WTC11 (cell line): Measurements from ENCODE around the gene HMCN1. TPM values are rescaled to one million over a fixed set of nuclear protein-coding genes. Genes with fewer than 3 reads are reported as not detected.

Experiments used
- ATAC-seq: fragments of 200-7000 bp; cut with Tn5 transposase; 2 replicates; pipeline ENCODE4 v1.10.0; 2021; ENCODE audit warnings: mild to moderate bottlenecking, moderate library complexity
- CTCF ChIA-PET: fragments of 300-600 bp; sonication (Branson Sonifier 250); formaldehyde crosslinking; loops from one replicate; lab custom pipeline; 2021; ENCODE audit warnings: antibody characterized with exemption; lab: Charles Lee
- POLR2A ChIA-PET: fragments of 350-600 bp; sonication (Branson Sonifier 250); formaldehyde crosslinking; loops from one replicate; lab custom pipeline; 2021; ENCODE audit warnings: antibody characterized with exemption; lab: Charles Lee
- DNase-seq: peaks from one replicate; pipeline ENCODE4 v3.0.0; 2021; ENCODE audit warnings: low spot score
- H3K27ac Mint-ChIP-seq: 2 replicates; pipeline ENCODE4 v1.8.0; 2021; ENCODE audit warnings: mixed read lengths
- H3K27me3 Mint-ChIP-seq: 2 replicates; pipeline ENCODE4 v1.8.0; 2021; ENCODE audit warnings: low read depth, mild to moderate bottlenecking, moderate library complexity, mixed read lengths
- H3K36me3 Mint-ChIP-seq: 2 replicates; pipeline ENCODE4 v1.8.0; 2021; ENCODE audit warnings: mixed read lengths
- H3K4me1 Mint-ChIP-seq: 2 replicates; pipeline ENCODE4 v1.8.0; 2022; ENCODE audit warnings: mixed read lengths
- H3K4me3 Mint-ChIP-seq: 2 replicates; pipeline ENCODE4 v1.8.0; 2021; ENCODE audit warnings: mild to moderate bottlenecking, moderate library complexity, mixed read lengths
- H3K9me3 Mint-ChIP-seq: 2 replicates; pipeline ENCODE4 v1.8.0; 2021; ENCODE audit warnings: mixed read lengths
- CREB1 ChIP-seq: sonication (generic); formaldehyde crosslinking; IDR thresholded peaks from 2 replicates; pipeline ENCODE4 v1.8.0; 2023; ENCODE audit warnings: mild to moderate bottlenecking, missing genetic modification reagents
- ESRRA ChIP-seq: sonication (generic); formaldehyde crosslinking; IDR thresholded peaks from 2 replicates; pipeline ENCODE4 v1.8.1; 2022; ENCODE audit warnings: mild to moderate bottlenecking, missing genetic modification reagents, borderline replicate concordance
- ETV6 ChIP-seq: sonication (generic); formaldehyde crosslinking; IDR thresholded peaks from 2 replicates; pipeline ENCODE4 v1.8.1; 2022; ENCODE audit warnings: mild to moderate bottlenecking, missing genetic modification reagents
- FOXK1 ChIP-seq: sonication (generic); formaldehyde crosslinking; IDR thresholded peaks from 2 replicates; pipeline ENCODE4 v1.8.0; 2022; ENCODE audit warnings: mild to moderate bottlenecking, moderate library complexity, missing genetic modification reagents
- GABPB1 ChIP-seq: sonication (generic); formaldehyde crosslinking; IDR thresholded peaks from 2 replicates; pipeline ENCODE4 v1.8.1; 2023; ENCODE audit warnings: mild to moderate bottlenecking, missing genetic modification reagents
- GRHL2 ChIP-seq: fragments of 250-450 bp; sonication (Bioruptor Pico); IDR thresholded peaks from 2 replicates; pipeline ENCODE4 v1.8.0; 2022; ENCODE audit warnings: mild to moderate bottlenecking, moderate library complexity; ENCODE audit not compliant: insufficient replicate concordance, severe bottlenecking
- JAZF1 ChIP-seq: fragments of 250-450 bp; sonication (Bioruptor Pico); IDR thresholded peaks from 2 replicates; pipeline ENCODE4 v1.9.0; 2021; ENCODE audit warnings: moderate library complexity, mild to moderate bottlenecking, inconsistent platforms
- NFE2L1 ChIP-seq: sonication (generic); formaldehyde crosslinking; IDR thresholded peaks from 2 replicates; pipeline ENCODE4 v1.8.1; 2023; ENCODE audit warnings: missing genetic modification reagents
- NFYB ChIP-seq: sonication (generic); formaldehyde crosslinking; conservative IDR thresholded peaks from 2 replicates; pipeline ENCODE4 v1.8.0; 2022; ENCODE audit warnings: low read depth, missing genetic modification reagents
- OVOL2 ChIP-seq: fragments of 250-450 bp; sonication (Bioruptor Pico); IDR thresholded peaks from 2 replicates; pipeline ENCODE4 v1.9.0; 2021; ENCODE audit warnings: mild to moderate bottlenecking, borderline replicate concordance
- PRRX2 ChIP-seq: fragments of 250-450 bp; sonication (Bioruptor Pico); IDR thresholded peaks from 2 replicates; pipeline ENCODE4 v1.8.0; 2021; ENCODE audit warnings: mild to moderate bottlenecking
- ZBTB21 ChIP-seq: sonication (generic); formaldehyde crosslinking; IDR thresholded peaks from 2 replicates; pipeline ENCODE4 v1.8.1; 2023; ENCODE audit warnings: mild to moderate bottlenecking, missing genetic modification reagents, borderline replicate concordance
- ZNF121 ChIP-seq: sonication (generic); formaldehyde crosslinking; IDR thresholded peaks from 2 replicates; pipeline ENCODE4 v1.8.0; 2023; ENCODE audit warnings: missing genetic modification reagents
- total RNA-seq: library from RNA; stranded (reverse); gene quantifications from 3 replicates; pipeline ENCODE4 v1.2.3, GENCODE V29; 2021
- TF ChIP-seq, protein P1 (sequence below): sonication (generic); formaldehyde crosslinking; conservative IDR thresholded peaks from 2 replicates; pipeline ENCODE4 v1.8.1; 2022; ENCODE audit warnings: mild to moderate bottlenecking, missing genetic modification reagents
- TF ChIP-seq, protein P2 (sequence below): sonication (generic); formaldehyde crosslinking; IDR thresholded peaks from 2 replicates; pipeline ENCODE4 v1.8.0; 2022; ENCODE audit warnings: mild to moderate bottlenecking, missing genetic modification reagents
- TF ChIP-seq, protein P3 (sequence below): fragments of 250-450 bp; sonication (Bioruptor Pico); IDR thresholded peaks from 2 replicates; pipeline ENCODE4 v1.9.0; 2021; ENCODE audit warnings: moderate library complexity, mild to moderate bottlenecking, inconsistent platforms, borderline replicate concordance
- TF ChIP-seq, protein P4 (sequence below): sonication (generic); formaldehyde crosslinking; IDR thresholded peaks from 2 replicates; pipeline ENCODE4 v1.8.0; 2023; ENCODE audit warnings: mild to moderate bottlenecking, missing genetic modification reagents
- TF ChIP-seq, protein P5 (sequence below): sonication (generic); formaldehyde crosslinking; IDR thresholded peaks from 2 replicates; pipeline ENCODE4 v1.8.0; 2023; ENCODE audit warnings: missing genetic modification reagents
- TF ChIP-seq, protein P6 (sequence below): fragments of 250-450 bp; sonication (Bioruptor Pico); IDR thresholded peaks from 2 replicates; pipeline ENCODE4 v1.9.0; 2021; ENCODE audit warnings: mild to moderate bottlenecking
- TF ChIP-seq, protein P7 (sequence below): fragments of 250-450 bp; sonication (Bioruptor Pico); IDR thresholded peaks from 2 replicates; pipeline ENCODE4 v2.1.2; 2022; ENCODE audit warnings: mild to moderate bottlenecking, moderate library complexity

HMCN1 gene
- total RNA-seq, 1 experiment from 2014 or later = 5.6 TPM

DNA sequence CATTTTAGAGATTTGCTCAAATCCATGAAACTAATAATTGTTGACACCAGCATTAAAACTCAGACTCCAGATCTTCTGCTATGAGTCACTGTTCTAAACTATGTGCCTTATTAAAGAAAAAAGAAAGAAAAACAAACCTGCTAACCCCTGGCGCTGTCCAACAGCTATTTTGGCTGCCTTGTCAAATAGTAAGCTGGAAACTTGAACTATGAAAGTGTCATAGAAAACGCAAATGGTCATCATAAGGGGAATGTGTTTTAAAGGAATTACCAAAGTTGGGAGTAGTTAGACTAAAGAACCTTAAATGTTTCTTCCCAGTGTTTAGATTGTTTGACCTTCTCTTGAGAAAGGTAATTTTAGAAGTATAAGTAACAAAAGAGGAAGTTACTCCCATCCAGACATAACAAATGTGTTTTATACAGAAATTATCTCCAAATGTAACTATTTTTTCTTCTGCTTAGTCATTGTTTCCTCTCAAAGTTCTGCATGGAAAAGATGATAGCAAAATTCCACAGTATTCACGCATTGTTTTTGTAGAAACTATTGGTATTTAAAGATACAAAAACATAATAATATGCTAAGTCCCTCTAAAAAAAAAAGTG, 368.5 kb downstream of the HMCN1 start (continued):
- TF ChIP-seq, protein P1, sequence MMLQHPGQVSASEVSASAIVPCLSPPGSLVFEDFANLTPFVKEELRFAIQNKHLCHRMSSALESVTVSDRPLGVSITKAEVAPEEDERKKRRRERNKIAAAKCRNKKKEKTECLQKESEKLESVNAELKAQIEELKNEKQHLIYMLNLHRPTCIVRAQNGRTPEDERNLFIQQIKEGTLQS (CRISPR knock-in tag) = no peak
- TF ChIP-seq PRRX2 (CRISPR knock-in tag) = no peak

DNA sequence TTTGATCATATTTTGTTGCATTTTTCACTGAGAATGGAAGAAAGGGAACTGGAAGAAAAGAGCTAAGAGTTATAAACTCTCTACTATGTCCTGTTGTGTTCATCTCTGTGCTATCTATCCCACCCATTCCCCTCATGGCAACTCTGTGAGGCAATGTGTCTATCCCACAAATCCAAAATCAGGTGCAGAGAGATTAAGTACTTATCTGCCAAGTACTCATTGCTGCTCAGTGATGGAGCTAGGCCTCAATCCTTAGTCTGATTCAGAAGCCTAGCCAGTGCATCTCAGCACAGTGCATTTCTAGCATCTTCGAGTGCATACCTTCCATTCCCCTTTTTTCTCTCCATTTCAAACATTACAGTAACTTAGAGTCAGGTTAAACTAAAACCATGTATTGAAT, 370.3 kb downstream of the HMCN1 start:
- no peak for ATAC-seq
- ChIA-PET POLR2A (no interaction called here), CTCF (no interaction called here)
- Mint-ChIP-seq H3K4me1 (no peaks in the 10 kb centered on the region), H3K4me3 (no peak overlapping the region), H3K27ac (no peak overlapping the region), H3K27me3 (no peaks in the 10 kb centered on the region), H3K9me3 (no peaks in the 10 kb centered on the region), H3K36me3 (no peaks in the 10 kb centered on the region)
- TF ChIP-seq CREB1 (CRISPR knock-in tag) (no peak), ESRRA (CRISPR knock-in tag) (no peak), FOXK1 (no peak), ZNF121 (CRISPR knock-in tag) (no peak), OVOL2 (CRISPR knock-in tag) (no peak), JAZF1 (CRISPR knock-in tag) (no peak), ZBTB21 (CRISPR knock-in tag) (no peak), NFYB (CRISPR knock-in tag) (no peak), NFE2L1 (CRISPR knock-in tag) (no peak), ETV6 (CRISPR knock-in tag) (no peak), GABPB1 (CRISPR knock-in tag) (no peak), GRHL2 (CRISPR knock-in tag) (no peak), PRRX2 (CRISPR knock-in tag) (no peak)
- TF ChIP-seq, protein P2, sequence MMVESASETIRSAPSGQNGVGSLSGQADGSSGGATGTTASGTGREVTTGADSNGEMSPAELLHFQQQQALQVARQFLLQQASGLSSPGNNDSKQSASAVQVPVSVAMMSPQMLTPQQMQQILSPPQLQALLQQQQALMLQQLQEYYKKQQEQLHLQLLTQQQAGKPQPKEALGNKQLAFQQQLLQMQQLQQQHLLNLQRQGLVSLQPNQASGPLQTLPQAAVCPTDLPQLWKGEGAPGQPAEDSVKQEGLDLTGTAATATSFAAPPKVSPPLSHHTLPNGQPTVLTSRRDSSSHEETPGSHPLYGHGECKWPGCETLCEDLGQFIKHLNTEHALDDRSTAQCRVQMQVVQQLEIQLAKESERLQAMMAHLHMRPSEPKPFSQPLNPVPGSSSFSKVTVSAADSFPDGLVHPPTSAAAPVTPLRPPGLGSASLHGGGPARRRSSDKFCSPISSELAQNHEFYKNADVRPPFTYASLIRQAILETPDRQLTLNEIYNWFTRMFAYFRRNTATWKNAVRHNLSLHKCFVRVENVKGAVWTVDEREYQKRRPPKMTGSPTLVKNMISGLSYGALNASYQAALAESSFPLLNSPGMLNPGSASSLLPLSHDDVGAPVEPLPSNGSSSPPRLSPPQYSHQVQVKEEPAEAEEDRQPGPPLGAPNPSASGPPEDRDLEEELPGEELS = no peak
- TF ChIP-seq, protein P3, sequence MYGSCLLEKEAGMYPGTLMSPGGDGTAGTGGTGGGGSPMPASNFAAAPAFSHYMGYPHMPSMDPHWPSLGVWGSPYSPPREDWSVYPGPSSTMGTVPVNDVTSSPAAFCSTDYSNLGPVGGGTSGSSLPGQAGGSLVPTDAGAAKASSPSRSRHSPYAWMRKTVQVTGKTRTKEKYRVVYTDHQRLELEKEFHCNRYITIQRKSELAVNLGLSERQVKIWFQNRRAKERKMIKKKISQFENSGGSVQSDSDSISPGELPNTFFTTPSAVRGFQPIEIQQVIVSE (CRISPR knock-in tag) = no peak
- TF ChIP-seq, protein P4, sequence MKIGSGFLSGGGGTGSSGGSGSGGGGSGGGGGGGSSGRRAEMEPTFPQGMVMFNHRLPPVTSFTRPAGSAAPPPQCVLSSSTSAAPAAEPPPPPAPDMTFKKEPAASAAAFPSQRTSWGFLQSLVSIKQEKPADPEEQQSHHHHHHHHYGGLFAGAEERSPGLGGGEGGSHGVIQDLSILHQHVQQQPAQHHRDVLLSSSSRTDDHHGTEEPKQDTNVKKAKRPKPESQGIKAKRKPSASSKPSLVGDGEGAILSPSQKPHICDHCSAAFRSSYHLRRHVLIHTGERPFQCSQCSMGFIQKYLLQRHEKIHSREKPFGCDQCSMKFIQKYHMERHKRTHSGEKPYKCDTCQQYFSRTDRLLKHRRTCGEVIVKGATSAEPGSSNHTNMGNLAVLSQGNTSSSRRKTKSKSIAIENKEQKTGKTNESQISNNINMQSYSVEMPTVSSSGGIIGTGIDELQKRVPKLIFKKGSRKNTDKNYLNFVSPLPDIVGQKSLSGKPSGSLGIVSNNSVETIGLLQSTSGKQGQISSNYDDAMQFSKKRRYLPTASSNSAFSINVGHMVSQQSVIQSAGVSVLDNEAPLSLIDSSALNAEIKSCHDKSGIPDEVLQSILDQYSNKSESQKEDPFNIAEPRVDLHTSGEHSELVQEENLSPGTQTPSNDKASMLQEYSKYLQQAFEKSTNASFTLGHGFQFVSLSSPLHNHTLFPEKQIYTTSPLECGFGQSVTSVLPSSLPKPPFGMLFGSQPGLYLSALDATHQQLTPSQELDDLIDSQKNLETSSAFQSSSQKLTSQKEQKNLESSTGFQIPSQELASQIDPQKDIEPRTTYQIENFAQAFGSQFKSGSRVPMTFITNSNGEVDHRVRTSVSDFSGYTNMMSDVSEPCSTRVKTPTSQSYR = no peak
- TF ChIP-seq, protein P5, sequence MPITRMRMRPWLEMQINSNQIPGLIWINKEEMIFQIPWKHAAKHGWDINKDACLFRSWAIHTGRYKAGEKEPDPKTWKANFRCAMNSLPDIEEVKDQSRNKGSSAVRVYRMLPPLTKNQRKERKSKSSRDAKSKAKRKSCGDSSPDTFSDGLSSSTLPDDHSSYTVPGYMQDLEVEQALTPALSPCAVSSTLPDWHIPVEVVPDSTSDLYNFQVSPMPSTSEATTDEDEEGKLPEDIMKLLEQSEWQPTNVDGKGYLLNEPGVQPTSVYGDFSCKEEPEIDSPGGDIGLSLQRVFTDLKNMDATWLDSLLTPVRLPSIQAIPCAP = no peak
- TF ChIP-seq, protein P6, sequence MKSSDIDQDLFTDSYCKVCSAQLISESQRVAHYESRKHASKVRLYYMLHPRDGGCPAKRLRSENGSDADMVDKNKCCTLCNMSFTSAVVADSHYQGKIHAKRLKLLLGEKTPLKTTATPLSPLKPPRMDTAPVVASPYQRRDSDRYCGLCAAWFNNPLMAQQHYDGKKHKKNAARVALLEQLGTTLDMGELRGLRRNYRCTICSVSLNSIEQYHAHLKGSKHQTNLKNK (CRISPR knock-in tag) = no peak
- TF ChIP-seq, protein P7, sequence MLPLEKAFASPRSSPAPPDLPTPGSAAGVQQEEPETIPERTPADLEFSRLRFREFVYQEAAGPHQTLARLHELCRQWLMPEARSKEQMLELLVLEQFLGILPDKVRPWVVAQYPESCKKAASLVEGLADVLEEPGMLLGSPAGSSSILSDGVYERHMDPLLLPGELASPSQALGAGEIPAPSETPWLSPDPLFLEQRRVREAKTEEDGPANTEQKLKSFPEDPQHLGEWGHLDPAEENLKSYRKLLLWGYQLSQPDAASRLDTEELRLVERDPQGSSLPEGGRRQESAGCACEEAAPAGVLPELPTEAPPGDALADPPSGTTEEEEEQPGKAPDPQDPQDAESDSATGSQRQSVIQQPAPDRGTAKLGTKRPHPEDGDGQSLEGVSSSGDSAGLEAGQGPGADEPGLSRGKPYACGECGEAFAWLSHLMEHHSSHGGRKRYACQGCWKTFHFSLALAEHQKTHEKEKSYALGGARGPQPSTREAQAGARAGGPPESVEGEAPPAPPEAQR (CRISPR knock-in tag) = no peak
- no peak for DNase-seq
